Glomerular endothelial cell (primary cell): ENCODE results near the gene ESYT2. TPM values are rescaled to one million over a fixed set of nuclear protein-coding genes. Genes with fewer than 3 reads are reported as not detected.
A peak's percentile ranks its signal among the peaks of the same experiment; 100 is the strongest.

Experiments
- DNase-seq: peaks from one replicate; pipeline ENCODE4 v3.0.0-alpha.2; 2011; ENCODE audit warnings: low read depth, low spot score; ENCODE audit errors: extremely low read depth
- total RNA-seq: library from RNA; depleted of rRNA; stranded (reverse); fragments of >200 nt; gene quantifications from 2 replicates; pipeline ENCODE4 v1.2.3, GENCODE V29; 2015

ESYT2 gene
- total RNA-seq, 1 donor from 2014 or later, result 49.5 TPM

- no peak for DNase-seq
Observed at GRCh38 chr7:158747408-158747807, 81.9 kb downstream of the ESYT2 start.

GRCh38 chr7:158746957-158747356, 82.4 kb downstream of the ESYT2 start:
- DNase-seq, result no peak

GRCh38 chr7:158745057-158745715, 84.1 kb downstream of the ESYT2 start:
- no peak for DNase-seq

GRCh38 chr7:158744070-158744469, 85.2 kb downstream of the ESYT2 start:
- DNase-seq, result no peak

GRCh38 chr7:158743219-158743618, 86.1 kb downstream of the ESYT2 start:
- no peak for DNase-seq

- no peak for DNase-seq
Observed at GRCh38 chr7:158742065-158742821, 87.1 kb downstream of the ESYT2 start.

GRCh38 chr7:158741294-158741666, 88.0 kb downstream of the ESYT2 start:
- DNase-seq, result no peak

- DNase-seq, result peak; percentile 90
Observed at GRCh38 chr7:158740657-158741293, 88.5 kb downstream of the ESYT2 start.

GRCh38 chr7:158740013-158740656, 89.2 kb downstream of the ESYT2 start:
- no peak for DNase-seq

GRCh38 chr7:158738841-158739240, 90.5 kb downstream of the ESYT2 start:
- no peak for DNase-seq

- no peak for DNase-seq
Observed at GRCh38 chr7:158737064-158737695, 92.1 kb downstream of the ESYT2 start.

- no peak for DNase-seq
Observed at GRCh38 chr7:158735935-158736334, 93.4 kb downstream of the ESYT2 start.

- no peak for DNase-seq
Observed at GRCh38 chr7:158734861-158735260, 94.4 kb downstream of the ESYT2 start.

- DNase-seq, result no peak
Observed at GRCh38 chr7:158733775-158734494, 95.4 kb downstream of the ESYT2 start.

- no peak for DNase-seq
Observed at GRCh38 chr7:158733220-158733519, 96.1 kb downstream of the ESYT2 start.

- DNase-seq, result no peak
Observed at GRCh38 chr7:158732494-158733219, 96.7 kb downstream of the ESYT2 start.

- DNase-seq, result no peak
Observed at GRCh38 chr7:158731761-158732160, 97.5 kb downstream of the ESYT2 start.

- no peak for DNase-seq
Observed at GRCh38 chr7:158730383-158731346, 98.6 kb downstream of the ESYT2 start.
